ENCODE data around the gene ZDHHC7.
A peak's percentile ranks its signal among the peaks of the same experiment; 100 is the strongest.
"Not testable (repeated sequence)": the region's sequence is repeated elsewhere in the genome, so short reads cannot be mapped to it uniquely, and the experiment has no call there.

The ZDHHC7 gene

GRCh38 chr16:84938616-84939015 is 72.7 kb downstream of the ZDHHC7 start:
- DNase-seq (ENCODE audit: low spot score) = not testable (repeated sequence)

GRCh38 chr16:84937196-84938005 is 73.9 kb downstream of the ZDHHC7 start:
- no peak for DNase-seq (ENCODE audit: low spot score)

GRCh38 chr16:84933774-84934631 is 77.3 kb downstream of the ZDHHC7 start:
- DNase-seq (ENCODE audit: low spot score) = no peak

- no peak for DNase-seq (ENCODE audit: low spot score)
These were observed 78.7 kb downstream of the ZDHHC7 start for GRCh38 chr16:84932681-84933080.

- DNase-seq (ENCODE audit: low spot score) = no peak
These were observed 79.8 kb downstream of the ZDHHC7 start for GRCh38 chr16:84931506-84931905.

GRCh38 chr16:84931107-84931494 is 80.2 kb downstream of the ZDHHC7 start:
- DNase-seq (ENCODE audit: low spot score) = no peak

- no peak for DNase-seq (ENCODE audit: low spot score)
These were observed 80.8 kb downstream of the ZDHHC7 start for GRCh38 chr16:84930298-84931106.

- DNase-seq (ENCODE audit: low spot score) = no peak
These were observed 81.7 kb downstream of the ZDHHC7 start for GRCh38 chr16:84929421-84930297.

GRCh38 chr16:84928679-84929420 is 82.5 kb downstream of the ZDHHC7 start:
- no peak for DNase-seq (ENCODE audit: low spot score)

GRCh38 chr16:84927621-84928591 is 83.4 kb downstream of the ZDHHC7 start:
- no peak for DNase-seq (ENCODE audit: low spot score)

- DNase-seq (ENCODE audit: low spot score) = no peak
These were observed 84.9 kb downstream of the ZDHHC7 start for GRCh38 chr16:84926462-84926861.

GRCh38 chr16:84925773-84926372 is 85.5 kb downstream of the ZDHHC7 start:
- DNase-seq (ENCODE audit: low spot score) = no peak

GRCh38 chr16:84925092-84925772 is 86.1 kb downstream of the ZDHHC7 start:
- peak; percentile 57 for DNase-seq (ENCODE audit: low spot score)

GRCh38 chr16:84924331-84925091 is 86.8 kb downstream of the ZDHHC7 start:
- no peak for DNase-seq (ENCODE audit: low spot score)
